CD1c-positive myeloid dendritic cell (primary cell): Measurements from ENCODE around the gene ARPC4.

Experiments used
- DNase-seq: peaks from one replicate; pipeline ENCODE4 v3.0.0-alpha.2; 2016; ENCODE audit errors: extremely low spot score

The ARPC4 gene

GRCh38 chr3:9855594-9855993 lies 62.7 kb downstream of the ARPC4 start:
- DNase-seq = no peak
